ENCODE data around the gene EIF5A2.

- TF ChIP-seq, protein P1, sequence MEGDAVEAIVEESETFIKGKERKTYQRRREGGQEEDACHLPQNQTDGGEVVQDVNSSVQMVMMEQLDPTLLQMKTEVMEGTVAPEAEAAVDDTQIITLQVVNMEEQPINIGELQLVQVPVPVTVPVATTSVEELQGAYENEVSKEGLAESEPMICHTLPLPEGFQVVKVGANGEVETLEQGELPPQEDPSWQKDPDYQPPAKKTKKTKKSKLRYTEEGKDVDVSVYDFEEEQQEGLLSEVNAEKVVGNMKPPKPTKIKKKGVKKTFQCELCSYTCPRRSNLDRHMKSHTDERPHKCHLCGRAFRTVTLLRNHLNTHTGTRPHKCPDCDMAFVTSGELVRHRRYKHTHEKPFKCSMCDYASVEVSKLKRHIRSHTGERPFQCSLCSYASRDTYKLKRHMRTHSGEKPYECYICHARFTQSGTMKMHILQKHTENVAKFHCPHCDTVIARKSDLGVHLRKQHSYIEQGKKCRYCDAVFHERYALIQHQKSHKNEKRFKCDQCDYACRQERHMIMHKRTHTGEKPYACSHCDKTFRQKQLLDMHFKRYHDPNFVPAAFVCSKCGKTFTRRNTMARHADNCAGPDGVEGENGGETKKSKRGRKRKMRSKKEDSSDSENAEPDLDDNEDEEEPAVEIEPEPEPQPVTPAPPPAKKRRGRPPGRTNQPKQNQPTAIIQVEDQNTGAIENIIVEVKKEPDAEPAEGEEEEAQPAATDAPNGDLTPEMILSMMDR (IDR thresholded peaks at IDR 0.05) = no peak
- no peak for TF ChIP-seq POLR2A (IDR thresholded peaks at IDR 0.05)
These were observed 39.7 kb downstream of the EIF5A2 start for GRCh38 chr3:170868577-170869238.

Data from right lobe of liver (tissue), 4 donors.